K562 (cell line): ENCODE data around the gene TMEM61. TPM values are rescaled to one million over a fixed set of nuclear protein-coding genes. Genes with fewer than 3 reads are reported as not detected.
A peak's percentile ranks its signal among the peaks of the same experiment; 100 is the strongest.

ENCODE experiments used
- ATF1 ChIP-seq, 2 experiments: fragments of 450-650 bp in 1 of 2; IDR thresholded peaks; 2 replicates each; pipeline ENCODE4 v1.6.1; 2016; ENCODE audit warnings: missing compliant biosample characterization in 1 of 2, missing genetic modification characterization in 1 of 2
- BACH1 ChIP-seq: fragments of 200-800 bp; sonication (Bioruptor generic); IDR thresholded peaks from 2 replicates; pipeline ENCODE4 v1.6.1; 2016; ENCODE audit warnings: missing genetic modification characterization, missing compliant biosample characterization
- CBX2 ChIP-seq: fragments of 200-600 bp; sonication (generic); IDR thresholded peaks from one replicate; pipeline ENCODE4 v1.6.1; 2012; ENCODE audit warnings: mild to moderate bottlenecking, low read length, inconsistent platforms; ENCODE audit not compliant: insufficient read depth, poor library complexity, severe bottlenecking
- EWSR1 ChIP-seq: fragments of 450-650 bp; IDR thresholded peaks from 2 replicates; pipeline ENCODE4 v1.6.1; 2018; ENCODE audit warnings: borderline replicate concordance, mild to moderate bottlenecking, low read depth, moderate library complexity; ENCODE audit not compliant: partially characterized antibody
- GTF2F1 ChIP-seq: IDR thresholded peaks from 2 replicates; pipeline ENCODE4 v1.6.1; 2011; ENCODE audit warnings: low read depth, low read length, improper control_type of control experiment
- KDM1A ChIP-seq, 2 experiments: fragments of 450-650 bp; IDR thresholded peaks; 2 replicates each; pipeline ENCODE4 v1.6.1; 2016; ENCODE audit warnings: mild to moderate bottlenecking in 2 of 2
- KHSRP ChIP-seq: fragments of 450-650 bp; IDR thresholded peaks from 2 replicates; pipeline ENCODE4 v1.6.1; 2017
- KLF10 ChIP-seq: fragments of 250-450 bp; sonication (Bioruptor Pico); IDR thresholded peaks from 2 replicates; pipeline ENCODE4 v1.6.1; 2021; ENCODE audit warnings: matching md5 sums
- KLF13 ChIP-seq: fragments of 450-650 bp; IDR thresholded peaks from 2 replicates; pipeline ENCODE4 v1.6.1; 2016; ENCODE audit warnings: missing genetic modification characterization, low read depth, mild to moderate bottlenecking, missing compliant biosample characterization, moderate library complexity, borderline replicate concordance
- PML ChIP-seq: IDR thresholded peaks from 2 replicates; pipeline ENCODE4 v1.6.1; 2012; ENCODE audit warnings: low read length, inconsistent platforms
- POLR2AphosphoS2 ChIP-seq: IDR thresholded peaks from 2 replicates; pipeline ENCODE4 v1.6.1; 2012; ENCODE audit warnings: low read length, improper control_type of control experiment
- RFX7 ChIP-seq: fragments of 250-450 bp; sonication (Bioruptor Pico); IDR thresholded peaks from 2 replicates; pipeline ENCODE4 v1.5.1; 2021; ENCODE audit warnings: mild to moderate bottlenecking
- RUNX1 ChIP-seq: sonication (generic); IDR thresholded peaks from 2 replicates; pipeline ENCODE4 v1.6.1; 2016; ENCODE audit warnings: antibody characterized with exemption, low read depth
- SREBF1 ChIP-seq: fragments of 150-350 bp; IDR thresholded peaks from 2 replicates; pipeline ENCODE4 v1.6.1; 2014; ENCODE audit warnings: antibody characterized with exemption, low read depth, low read length, borderline replicate concordance
- TAL1 ChIP-seq: fragments of 450-650 bp; IDR thresholded peaks from 2 replicates; pipeline ENCODE4 v1.6.1; 2016; ENCODE audit warnings: mild to moderate bottlenecking
- ZEB2 ChIP-seq: fragments of 450-650 bp; IDR thresholded peaks from 2 replicates; pipeline ENCODE4 v1.6.1; 2016
- ZFX ChIP-seq: sonication (generic); formaldehyde crosslinking; IDR thresholded peaks from 2 replicates; pipeline ENCODE4 v1.8.0; 2022; ENCODE audit warnings: mild to moderate bottlenecking, missing genetic modification reagents, moderate library complexity
- ZKSCAN3 ChIP-seq: fragments of 250-450 bp; sonication (Bioruptor Pico); IDR thresholded peaks from 2 replicates; pipeline ENCODE4 v1.4.0; 2020
- polyA plus RNA-seq, 8 experiments: library from polyadenylated mRNA; depleted of rRNA in 4 of 8; stranded (reverse) in 5 of 8; unstranded in 3 of 8; fragments of >200 nt; fragmentation: Nextera tagmentation in 2 of 8; fragmentation: Illumina TruSeq in 1 of 8; extraction: Ambion mirVana in 2 of 8; extraction: Trizol in 1 of 8; gene quantifications; 2 replicates each; pipeline versions ENCODE4 v1.2.1 to v1.2.3, GENCODE V29; 2011 to 2014; ENCODE audit warnings: inconsistent platforms in 1 of 8, missing spikeins in 1 of 8
- total RNA-seq, 7 experiments: library from RNA; depleted of rRNA in 6 of 7; stranded (reverse); fragments of >200 nt in 6 of 7; fragmentation: Illumina TruSeq in 2 of 7; extraction: Trizol in 2 of 7; gene quantifications; 2 replicates each; pipeline versions ENCODE4 v1.2.1 to v1.2.3, GENCODE V29; 2011 to 2021; ENCODE audit warnings: low replicate concordance in 1 of 7
- TF ChIP-seq, protein P1 (sequence below): fragments of 200-800 bp; sonication (Bioruptor generic); IDR thresholded peaks from 2 replicates; pipeline ENCODE4 v1.6.1; 2016; ENCODE audit warnings: missing genetic modification characterization, missing compliant biosample characterization
- TF ChIP-seq, protein P2 (sequence below): fragments of 450-650 bp; IDR thresholded peaks from 2 replicates; pipeline ENCODE4 v1.6.1; 2018; ENCODE audit not compliant: partially characterized antibody

TMEM61 gene
- total and polyA plus RNA-seq, 9 of the 15 experiments (the other 6 are each of a cell fraction or from before 2014, with no cell fraction given), result not detected

DNA sequence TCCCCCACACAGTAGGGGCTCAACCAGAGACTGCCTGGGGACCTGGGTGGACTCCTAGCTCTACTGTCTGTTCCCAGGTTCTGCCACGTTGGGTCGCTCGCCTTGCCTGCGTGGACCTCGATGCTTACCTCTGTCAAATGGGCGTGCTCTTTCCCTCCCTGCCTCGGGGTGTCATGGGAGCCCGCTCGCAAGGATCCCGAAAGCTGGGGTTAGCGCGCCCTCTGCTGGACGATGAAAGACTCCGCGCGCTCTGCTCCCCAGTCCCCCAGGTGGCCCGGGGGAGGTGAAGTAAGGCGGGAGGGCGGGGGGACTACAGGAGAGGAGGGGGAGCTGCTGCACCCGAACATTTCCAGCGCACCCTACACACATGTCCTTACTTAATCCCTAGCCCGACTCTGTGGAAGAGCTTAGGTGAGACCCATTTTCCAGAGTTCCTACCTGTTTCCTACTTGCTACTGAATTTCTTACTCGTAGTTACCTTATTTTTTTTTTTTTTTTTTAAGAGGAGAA lies 16.0 kb downstream of the TMEM61 start (continued):
- TF ChIP-seq, protein P1, sequence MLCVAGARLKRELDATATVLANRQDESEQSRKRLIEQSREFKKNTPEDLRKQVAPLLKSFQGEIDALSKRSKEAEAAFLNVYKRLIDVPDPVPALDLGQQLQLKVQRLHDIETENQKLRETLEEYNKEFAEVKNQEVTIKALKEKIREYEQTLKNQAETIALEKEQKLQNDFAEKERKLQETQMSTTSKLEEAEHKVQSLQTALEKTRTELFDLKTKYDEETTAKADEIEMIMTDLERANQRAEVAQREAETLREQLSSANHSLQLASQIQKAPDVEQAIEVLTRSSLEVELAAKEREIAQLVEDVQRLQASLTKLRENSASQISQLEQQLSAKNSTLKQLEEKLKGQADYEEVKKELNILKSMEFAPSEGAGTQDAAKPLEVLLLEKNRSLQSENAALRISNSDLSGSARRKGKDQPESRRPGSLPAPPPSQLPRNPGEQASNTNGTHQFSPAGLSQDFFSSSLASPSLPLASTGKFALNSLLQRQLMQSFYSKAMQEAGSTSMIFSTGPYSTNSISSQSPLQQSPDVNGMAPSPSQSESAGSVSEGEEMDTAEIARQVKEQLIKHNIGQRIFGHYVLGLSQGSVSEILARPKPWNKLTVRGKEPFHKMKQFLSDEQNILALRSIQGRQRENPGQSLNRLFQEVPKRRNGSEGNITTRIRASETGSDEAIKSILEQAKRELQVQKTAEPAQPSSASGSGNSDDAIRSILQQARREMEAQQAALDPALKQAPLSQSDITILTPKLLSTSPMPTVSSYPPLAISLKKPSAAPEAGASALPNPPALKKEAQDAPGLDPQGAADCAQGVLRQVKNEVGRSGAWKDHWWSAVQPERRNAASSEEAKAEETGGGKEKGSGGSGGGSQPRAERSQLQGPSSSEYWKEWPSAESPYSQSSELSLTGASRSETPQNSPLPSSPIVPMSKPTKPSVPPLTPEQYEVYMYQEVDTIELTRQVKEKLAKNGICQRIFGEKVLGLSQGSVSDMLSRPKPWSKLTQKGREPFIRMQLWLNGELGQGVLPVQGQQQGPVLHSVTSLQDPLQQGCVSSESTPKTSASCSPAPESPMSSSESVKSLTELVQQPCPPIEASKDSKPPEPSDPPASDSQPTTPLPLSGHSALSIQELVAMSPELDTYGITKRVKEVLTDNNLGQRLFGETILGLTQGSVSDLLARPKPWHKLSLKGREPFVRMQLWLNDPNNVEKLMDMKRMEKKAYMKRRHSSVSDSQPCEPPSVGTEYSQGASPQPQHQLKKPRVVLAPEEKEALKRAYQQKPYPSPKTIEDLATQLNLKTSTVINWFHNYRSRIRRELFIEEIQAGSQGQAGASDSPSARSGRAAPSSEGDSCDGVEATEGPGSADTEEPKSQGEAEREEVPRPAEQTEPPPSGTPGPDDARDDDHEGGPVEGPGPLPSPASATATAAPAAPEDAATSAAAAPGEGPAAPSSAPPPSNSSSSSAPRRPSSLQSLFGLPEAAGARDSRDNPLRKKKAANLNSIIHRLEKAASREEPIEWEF, result no peak
- TF ChIP-seq KDM1A (IDR thresholded peaks at IDR 0.05) (peak; percentile 77 to 92), SREBF1 (no peak), EWSR1 (no peak), POLR2AphosphoS2 (no peak), ATF1 (CRISPR knock-in tag; IDR thresholded peaks at IDR 0.05) (no peak), ATF1 (tag; IDR thresholded peaks at IDR 0.05) (no peak), RUNX1 (no peak), KLF13 (0 out of 2 replicates have a peak, but pooled peaks have one; percentile 19), ZFX (CRISPR knock-in tag) (no peak), RFX7 (CRISPR knock-in tag) (no peak), BACH1 (tag) (no peak), TAL1 (no peak), KLF10 (no peak), ZEB2 (no peak), KHSRP (no peak), PML (no peak), ZKSCAN3 (CRISPR knock-in tag) (no peak), CBX2 (no peak), GTF2F1 (no peak)
- TF ChIP-seq, protein P2, sequence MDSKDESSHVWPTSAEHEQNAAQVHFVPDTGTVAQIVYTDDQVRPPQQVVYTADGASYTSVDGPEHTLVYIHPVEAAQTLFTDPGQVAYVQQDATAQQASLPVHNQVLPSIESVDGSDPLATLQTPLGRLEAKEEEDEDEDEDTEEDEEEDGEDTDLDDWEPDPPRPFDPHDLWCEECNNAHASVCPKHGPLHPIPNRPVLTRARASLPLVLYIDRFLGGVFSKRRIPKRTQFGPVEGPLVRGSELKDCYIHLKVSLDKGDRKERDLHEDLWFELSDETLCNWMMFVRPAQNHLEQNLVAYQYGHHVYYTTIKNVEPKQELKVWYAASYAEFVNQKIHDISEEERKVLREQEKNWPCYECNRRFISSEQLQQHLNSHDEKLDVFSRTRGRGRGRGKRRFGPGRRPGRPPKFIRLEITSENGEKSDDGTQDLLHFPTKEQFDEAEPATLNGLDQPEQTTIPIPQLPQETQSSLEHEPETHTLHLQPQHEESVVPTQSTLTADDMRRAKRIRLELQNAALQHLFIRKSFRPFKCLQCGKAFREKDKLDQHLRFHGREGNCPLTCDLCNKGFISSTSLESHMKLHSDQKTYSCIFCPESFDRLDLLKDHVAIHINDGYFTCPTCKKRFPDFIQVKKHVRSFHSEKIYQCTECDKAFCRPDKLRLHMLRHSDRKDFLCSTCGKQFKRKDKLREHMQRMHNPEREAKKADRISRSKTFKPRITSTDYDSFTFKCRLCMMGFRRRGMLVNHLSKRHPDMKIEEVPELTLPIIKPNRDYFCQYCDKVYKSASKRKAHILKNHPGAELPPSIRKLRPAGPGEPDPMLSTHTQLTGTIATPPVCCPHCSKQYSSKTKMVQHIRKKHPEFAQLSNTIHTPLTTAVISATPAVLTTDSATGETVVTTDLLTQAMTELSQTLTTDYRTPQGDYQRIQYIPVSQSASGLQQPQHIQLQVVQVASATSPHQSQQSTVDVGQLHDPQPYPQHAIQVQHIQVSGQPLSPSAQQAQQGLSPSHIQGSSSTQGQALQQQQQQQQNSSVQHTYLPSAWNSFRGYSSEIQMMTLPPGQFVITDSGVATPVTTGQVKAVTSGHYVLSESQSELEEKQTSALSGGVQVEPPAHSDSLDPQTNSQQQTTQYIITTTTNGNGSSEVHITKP, result no peak
